Neural cell (in vitro differentiated cells): ENCODE results near the gene HELT.

Experiments
- EP300 ChIP-seq: fragments of 450-650 bp; conservative IDR thresholded peaks from 2 replicates; pipeline ENCODE4 v1.6.1; 2014; ENCODE audit warnings: antibody characterized with exemption, mild to moderate bottlenecking, moderate library complexity; ENCODE audit not compliant: poor library complexity, severe bottlenecking
- MXI1 ChIP-seq: fragments of 450-650 bp; conservative IDR thresholded peaks from 2 replicates; pipeline ENCODE4 v1.6.1; 2014; ENCODE audit warnings: antibody characterized with exemption, mild to moderate bottlenecking; ENCODE audit not compliant: poor library complexity, severe bottlenecking
- POLR2AphosphoS5 ChIP-seq: IDR thresholded peaks from 2 replicates; pipeline ENCODE4 v1.6.1; 2012
- RAD21 ChIP-seq: fragments of 450-650 bp; conservative IDR thresholded peaks from 2 replicates; pipeline ENCODE4 v1.6.1; 2014; ENCODE audit warnings: antibody characterized with exemption, mild to moderate bottlenecking, moderate library complexity
- TF ChIP-seq, protein P1 (sequence below): fragments of 450-650 bp; IDR thresholded peaks from 2 replicates; pipeline ENCODE4 v1.5.1; 2014; ENCODE audit warnings: antibody characterized with exemption, mild to moderate bottlenecking, moderate library complexity; ENCODE audit not compliant: poor library complexity, severe bottlenecking

DNA sequence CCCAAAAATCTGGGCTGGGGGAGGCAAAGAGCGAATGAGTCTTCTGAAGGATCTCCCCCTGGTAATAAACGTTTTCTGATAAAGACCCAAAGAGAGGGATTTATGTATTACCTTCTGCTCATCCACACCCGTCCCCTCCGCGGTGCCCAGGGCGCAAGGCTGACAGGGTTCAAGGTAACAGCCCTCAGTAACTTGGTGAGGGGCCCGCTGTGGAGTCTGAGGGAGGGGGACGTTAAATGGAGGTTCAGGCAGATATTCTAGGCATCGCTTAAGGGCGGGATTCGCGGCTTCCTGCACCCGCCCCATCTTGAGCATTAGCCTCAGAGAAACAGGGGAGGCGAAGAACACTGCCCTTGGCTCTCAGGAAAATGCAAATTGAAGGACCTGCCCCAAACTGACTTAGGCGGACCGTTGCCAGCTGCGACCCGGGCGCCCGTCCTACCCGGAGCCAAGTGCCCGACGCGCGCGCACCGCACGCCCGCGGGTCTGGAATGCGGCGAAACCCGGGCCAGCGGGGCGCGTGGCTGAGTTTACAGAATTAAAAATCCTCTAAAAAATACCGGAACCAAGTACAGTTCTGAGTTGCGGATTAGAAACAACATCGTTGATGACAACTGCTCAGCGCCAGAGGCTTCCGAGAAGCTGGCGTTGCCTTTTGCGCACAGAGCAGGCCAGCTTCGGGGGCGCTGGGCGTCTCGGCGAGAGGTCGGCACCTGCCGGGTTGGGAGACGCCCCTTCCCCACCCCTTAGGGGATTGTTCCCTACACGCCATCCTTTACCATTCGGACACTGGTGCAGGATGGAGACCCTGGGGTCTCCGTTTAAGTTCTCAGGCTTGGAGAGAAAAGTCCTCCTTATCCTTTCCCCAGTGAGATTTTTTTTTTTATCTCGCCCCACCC is 2.8 kb downstream of the HELT start:
- TF ChIP-seq, protein P1, sequence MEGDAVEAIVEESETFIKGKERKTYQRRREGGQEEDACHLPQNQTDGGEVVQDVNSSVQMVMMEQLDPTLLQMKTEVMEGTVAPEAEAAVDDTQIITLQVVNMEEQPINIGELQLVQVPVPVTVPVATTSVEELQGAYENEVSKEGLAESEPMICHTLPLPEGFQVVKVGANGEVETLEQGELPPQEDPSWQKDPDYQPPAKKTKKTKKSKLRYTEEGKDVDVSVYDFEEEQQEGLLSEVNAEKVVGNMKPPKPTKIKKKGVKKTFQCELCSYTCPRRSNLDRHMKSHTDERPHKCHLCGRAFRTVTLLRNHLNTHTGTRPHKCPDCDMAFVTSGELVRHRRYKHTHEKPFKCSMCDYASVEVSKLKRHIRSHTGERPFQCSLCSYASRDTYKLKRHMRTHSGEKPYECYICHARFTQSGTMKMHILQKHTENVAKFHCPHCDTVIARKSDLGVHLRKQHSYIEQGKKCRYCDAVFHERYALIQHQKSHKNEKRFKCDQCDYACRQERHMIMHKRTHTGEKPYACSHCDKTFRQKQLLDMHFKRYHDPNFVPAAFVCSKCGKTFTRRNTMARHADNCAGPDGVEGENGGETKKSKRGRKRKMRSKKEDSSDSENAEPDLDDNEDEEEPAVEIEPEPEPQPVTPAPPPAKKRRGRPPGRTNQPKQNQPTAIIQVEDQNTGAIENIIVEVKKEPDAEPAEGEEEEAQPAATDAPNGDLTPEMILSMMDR = no peak
- no peak for TF ChIP-seq POLR2AphosphoS5
- no peak for TF ChIP-seq EP300
- no peak for TF ChIP-seq RAD21
- no peak for TF ChIP-seq MXI1
